Measurements from ENCODE around the gene KCNH4.

The KCNH4 gene

DNA sequence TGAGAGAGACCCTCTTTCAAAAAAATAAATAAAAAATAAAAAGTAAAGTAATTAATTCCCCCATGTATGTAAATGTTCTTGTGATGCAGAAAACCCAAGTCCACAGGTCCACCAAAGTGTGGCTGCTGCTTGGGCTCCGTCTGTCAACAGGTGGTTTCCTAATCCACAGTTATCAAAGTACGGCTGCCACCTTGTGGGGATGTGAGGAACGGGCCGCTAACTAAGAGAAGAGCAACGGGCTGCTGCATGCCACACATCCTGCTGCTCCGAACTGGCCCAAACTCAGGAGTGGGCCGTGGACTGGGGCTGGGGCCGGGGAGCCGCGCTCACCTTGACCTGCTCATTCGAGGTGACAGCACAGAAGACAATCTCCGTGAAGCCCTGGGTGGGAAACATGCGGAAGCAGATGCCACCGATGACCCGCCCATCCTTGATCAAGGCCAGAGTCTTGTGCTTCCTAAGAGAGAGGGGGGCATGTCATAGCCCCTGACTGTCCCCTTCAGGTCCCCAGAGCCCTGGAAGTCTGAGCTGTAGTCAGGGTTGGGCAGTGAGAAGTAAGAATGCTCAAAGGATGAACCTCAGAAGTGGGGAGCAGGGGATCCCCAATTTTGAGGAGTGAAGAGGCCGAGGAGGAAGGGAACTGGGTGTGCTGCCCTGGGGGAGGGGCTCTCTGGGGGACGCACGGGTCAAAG, 64.1 kb downstream of the KCNH4 start:
- peak; percentile 85 to 86 for DNase-seq

DNA sequence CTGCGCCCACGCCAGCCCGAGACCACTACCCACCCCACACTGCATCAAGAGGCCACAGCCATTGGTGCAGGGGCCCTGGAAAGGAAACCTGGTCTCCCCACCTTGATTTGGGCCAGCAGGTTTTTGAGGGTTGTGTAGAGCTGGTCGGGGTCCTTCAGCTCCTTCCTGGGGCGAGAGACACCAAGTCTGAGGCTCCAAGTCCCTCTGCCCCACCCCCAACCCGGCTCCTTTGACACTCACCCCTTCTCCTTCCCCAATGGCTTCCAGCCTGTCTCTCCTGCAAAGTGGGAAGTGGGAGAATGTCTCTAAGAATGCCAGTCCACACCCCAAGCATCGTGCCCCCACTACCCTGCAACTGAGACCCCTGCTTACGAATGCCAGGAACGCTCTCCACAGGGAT, 66.8 kb downstream of the KCNH4 start:
- no peak for DNase-seq

DNA sequence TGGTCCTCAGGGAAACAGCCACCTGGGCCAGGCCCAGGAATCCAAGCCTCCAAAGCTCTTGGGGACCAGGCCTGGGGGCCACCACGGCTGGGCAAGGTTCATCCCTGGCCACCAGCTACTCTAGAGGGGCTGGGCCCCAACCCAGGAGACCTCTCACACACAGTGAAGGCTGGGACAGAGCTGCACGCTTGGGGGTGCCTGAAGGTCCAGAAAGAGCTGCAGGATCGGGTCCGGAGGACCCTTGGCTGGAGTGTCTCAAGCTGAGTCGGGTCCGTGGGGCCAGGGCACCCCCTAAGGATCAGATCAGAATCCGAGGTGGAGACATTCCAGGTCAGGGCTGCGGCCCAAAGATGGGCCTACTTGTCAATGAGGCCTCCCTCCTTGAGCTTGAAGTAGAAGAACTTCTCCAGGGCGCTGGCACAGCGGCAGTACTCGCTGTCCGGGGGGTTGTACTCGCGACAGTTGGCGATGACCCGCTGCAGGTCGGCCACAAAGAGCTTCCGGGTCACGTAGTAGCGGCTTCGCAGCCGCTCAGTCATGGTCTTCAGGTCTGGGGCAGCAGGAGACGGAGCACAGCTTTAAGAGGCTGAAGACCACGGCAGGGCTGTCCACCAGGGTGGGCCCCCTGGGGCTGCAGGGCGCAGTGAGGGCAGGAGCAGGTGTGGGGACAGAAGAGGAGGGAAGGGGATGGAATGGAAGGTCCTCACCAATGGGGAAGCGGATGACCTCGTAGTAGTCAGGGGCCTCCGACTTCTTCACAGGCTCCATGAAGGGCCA, 67.5 kb downstream of the KCNH4 start:
- no peak for DNase-seq

DNA sequence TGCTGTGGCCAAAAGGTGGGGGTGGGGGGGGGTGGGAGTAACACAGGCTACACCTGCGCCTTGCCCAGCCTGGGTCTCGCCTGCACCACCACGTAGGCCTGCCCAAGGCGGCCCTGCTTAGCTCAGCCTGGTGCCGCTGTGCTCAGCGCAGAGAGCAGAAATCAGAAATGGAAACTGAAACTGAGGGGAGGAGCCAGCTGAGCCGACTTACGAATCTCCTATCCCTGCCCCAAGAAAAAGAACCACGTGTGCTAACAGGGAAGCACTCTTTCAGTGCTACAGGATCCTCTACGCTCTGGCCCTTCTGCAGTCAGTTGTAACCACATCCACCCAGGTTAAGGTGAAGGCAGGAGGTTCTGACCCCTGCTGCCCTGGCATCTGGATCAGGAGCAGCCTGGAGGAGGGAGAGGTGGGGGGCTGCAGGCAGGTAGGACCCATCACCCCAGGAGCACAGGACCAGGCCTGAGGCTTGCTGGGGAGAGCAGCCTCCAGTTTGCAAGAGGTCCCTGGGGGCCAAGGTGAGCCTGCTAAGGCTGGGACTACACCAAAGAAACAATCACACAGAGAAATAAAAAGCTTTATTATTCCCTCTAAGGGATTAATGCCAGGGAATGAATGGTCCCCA, 68.3 kb downstream of the KCNH4 start, which contains the start of gene DHX58:
DHX58 (minus strand) TSS at position 163 of the 625 bp plus-strand sequence. CDS start 822 bp downstream, outside the sequence.
- no peak for DNase-seq

DNA sequence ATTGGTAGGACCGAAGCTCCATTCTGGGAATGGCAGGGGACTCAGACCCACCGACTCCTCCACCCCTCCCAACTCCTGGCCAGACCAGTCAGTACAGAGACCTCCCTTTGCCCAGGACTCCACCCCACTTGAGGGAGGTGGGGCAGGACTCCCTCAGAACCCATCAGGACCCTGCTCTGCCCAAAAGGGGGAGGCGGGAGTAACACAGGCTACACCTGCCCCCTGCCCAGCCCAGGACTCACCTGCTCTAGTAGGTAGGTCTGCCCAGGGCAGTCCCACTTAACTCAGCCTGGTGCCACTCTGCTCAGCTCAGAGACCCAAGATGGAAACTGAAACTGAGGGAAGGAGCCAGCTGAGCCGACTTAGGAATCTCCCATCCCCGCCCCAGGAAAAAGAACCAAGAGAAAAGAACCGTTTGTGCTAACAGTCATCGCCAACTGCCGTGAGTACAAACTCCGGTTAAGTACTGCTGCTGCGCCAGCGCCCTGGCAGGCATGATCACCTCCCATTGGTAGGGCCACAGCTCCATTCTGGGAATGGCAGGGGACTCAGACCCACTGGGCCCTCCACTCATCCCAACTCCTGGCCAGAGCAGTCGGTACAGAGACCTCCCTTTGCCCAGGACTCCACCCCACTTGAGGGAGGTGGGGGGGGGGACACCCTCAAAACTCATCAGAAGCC, 68.9 kb downstream of the KCNH4 start:
- DNase-seq, result no peak

DNA sequence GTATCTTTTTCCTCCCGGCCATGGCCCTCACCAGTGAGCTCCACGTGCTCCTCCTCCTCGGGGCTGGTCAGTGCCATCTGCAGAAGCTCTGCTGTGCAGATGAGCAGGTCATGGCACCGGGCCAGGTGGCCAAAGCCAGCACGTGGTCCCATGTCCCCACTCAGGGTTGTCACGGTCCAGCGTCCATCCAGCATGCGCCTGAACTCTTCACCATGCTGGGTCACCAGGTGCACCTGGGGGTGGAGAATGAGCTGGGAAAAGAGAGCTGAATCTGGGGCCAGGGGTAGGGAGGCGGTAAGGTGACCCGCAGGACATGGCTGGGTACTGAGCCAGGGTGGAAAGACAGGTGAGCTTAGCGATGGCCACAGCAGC, 69.7 kb downstream of the KCNH4 start:
- DNase-seq, result no peak

DNA sequence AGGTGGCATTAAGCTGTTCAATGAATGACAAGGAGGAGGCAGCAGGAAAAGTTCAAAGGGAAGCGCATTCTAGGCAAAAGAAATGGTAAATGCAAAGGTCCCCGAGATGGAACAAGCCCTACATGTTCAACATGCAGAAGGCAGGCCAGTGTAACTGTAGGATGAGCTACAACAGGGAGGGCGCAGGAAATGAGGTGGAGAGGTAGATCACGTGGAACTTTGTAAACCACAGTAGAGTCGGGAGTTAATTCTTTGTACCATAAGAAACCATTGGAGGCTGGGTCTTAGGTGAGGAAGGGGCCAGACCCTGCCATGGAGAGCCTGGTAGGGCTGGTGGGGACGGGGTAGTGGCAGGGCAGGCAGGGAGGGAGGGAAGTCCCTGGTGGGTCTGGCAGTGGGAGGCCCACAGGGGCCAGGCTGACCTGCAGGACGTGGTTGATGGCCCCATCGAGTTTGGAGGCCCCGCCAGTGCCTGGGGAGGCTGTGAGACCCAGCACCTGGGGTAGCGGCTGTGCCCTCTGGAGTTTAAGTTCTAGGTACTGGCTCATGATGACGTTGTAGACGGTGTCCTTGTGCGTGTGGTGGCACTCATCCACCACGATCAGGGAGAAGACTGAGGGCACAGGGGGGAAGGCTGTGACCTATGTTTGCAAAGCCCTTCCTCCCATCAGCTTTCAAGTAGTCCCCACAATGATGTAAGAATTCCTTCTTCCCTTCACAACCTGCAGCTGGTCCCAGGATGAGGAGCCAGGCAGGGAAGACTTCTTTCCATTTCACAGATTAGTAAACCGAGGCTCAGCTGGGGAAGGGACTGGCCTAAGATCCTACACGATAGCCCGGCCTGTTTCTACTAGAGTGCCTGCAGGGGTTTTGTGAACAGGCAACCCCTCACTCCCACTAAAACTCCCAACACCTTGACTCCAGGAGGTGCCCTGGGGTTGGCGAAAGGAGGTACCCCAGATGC, 70.4 kb downstream of the KCNH4 start:
- no peak for DNase-seq

DNA sequence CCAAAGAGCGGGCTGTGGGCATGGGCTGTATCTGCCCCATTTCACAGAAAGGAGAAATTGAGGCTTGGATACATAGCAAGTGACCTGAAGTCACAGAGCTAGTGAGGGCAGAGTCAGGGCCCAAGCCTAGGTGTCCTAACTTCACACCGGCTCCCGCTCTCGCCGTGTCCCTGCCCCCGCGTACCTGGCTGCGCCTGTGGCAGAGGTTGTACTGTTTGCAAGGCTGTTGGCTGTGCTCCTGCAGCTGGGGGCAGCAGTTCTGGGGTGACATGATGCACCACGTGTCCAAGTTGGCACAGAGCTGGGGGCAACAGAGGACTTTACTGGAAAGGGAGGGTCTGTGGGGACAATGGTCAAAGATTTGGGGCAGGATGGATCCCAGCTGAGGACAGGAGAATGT, 71.9 kb downstream of the KCNH4 start:
- no peak for DNase-seq

DNA sequence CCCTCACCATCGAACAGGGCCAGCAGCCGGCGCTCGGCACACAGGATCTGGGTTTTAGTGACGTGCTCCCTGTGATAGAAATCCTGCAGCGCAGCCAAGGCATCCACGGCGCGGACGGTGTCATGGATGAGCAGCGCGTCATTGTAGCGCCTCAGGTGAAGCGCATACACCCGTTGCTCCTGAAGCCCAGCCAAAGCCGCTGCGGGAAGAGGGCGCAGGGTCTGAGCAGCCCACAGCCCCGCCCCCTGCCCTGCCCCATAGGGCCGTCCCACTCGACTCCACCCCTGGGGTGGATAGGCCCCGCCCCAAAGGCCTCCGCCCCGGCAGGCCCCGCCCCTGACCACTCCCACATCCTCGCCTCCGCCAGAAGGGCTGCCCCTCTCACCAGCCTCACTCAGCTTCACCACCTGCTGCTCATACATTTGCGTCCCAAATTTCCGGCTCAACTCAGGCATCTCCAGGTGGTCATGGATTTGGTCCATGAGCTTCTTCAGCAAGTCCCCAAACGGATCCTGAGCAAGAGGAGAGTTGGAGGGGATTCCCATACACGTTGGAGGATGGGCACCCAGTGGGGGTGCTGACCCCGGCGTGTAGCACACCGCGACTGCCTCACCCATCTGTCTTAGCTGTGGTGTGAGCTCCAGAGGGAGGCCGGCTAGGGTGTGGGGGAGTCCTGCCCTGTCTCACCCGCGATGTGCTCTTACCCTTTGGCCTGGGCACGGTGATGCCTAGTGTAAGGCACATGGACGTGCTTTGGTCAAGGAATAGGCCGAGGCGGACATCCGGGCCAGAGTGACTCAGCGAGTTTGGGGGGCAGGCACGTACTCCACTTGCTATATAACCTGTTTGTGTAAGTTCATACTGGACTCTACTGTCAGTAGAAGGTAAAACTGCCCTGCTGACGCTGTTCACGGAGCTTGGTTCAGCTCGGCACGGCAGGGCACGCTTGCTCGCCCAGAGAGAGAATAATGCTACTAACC, 73.1 kb downstream of the KCNH4 start:
- DNase-seq, result peak in 1 of 2 experiments; percentile 16

DNA sequence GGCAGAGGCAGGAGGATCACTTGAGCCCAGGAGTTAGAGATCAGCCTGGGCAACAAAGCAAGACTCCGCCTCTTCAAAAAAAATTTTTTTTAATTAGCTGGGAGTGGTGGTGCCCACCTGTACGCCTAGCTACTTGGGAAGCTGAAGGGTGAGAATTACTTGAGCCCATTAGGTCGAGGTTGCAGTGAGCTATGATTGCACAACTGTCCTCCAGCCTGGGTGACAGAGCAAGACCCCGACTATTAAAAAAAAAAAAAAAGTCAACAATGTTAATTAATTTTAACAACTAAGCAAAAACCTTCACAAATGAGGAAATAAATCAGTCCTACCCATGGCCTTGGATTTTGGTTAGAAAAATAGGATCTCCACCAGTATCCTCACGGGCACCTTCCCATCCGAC, 73.8 kb downstream of the KCNH4 start:
- no peak for DNase-seq

All from NCI-H446 (cell line).